ENCODE results near the gene KCTD5.
"Not testable (repeated sequence)": the region's sequence is repeated elsewhere in the genome, so short reads cannot be mapped to it uniquely, and the experiment has no call there.

GRCh38 chr16:2657803-2658202, 24.5 kb upstream of the KCTD5 start:
- TF ChIP-seq, protein P1, sequence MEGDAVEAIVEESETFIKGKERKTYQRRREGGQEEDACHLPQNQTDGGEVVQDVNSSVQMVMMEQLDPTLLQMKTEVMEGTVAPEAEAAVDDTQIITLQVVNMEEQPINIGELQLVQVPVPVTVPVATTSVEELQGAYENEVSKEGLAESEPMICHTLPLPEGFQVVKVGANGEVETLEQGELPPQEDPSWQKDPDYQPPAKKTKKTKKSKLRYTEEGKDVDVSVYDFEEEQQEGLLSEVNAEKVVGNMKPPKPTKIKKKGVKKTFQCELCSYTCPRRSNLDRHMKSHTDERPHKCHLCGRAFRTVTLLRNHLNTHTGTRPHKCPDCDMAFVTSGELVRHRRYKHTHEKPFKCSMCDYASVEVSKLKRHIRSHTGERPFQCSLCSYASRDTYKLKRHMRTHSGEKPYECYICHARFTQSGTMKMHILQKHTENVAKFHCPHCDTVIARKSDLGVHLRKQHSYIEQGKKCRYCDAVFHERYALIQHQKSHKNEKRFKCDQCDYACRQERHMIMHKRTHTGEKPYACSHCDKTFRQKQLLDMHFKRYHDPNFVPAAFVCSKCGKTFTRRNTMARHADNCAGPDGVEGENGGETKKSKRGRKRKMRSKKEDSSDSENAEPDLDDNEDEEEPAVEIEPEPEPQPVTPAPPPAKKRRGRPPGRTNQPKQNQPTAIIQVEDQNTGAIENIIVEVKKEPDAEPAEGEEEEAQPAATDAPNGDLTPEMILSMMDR (conservative IDR thresholded peaks at IDR 0.05 in 1 of 2, IDR thresholded peaks at IDR 0.05 in 1 of 2; ENCODE audit: extremely low read depth in 1 of 2, insufficient read depth in 1 of 2, low read depth in 1 of 2, low read length in 2 of 2), result not testable (repeated sequence)
- not testable (repeated sequence) for TF ChIP-seq EZH2 (IDR thresholded peaks at IDR 0.05; ENCODE audit: borderline replicate concordance, low read length)
